OCI-LY3 (cell line): Measurements from ENCODE around the gene ZNRF2.

ENCODE experiments used
- EZH2phosphoT487 ChIP-seq: fragments of 200-600 bp; shearing (Covaris generic); IDR thresholded peaks from 2 replicates; pipeline ENCODE4 v1.6.1; 2018; ENCODE audit warnings: antibody characterized with exemption, mixed run types, low read depth
- TF ChIP-seq, protein P1 (sequence below): fragments of 200-600, 300-600 bp; sonication (generic); IDR thresholded peaks from 2 replicates; pipeline ENCODE4 v1.5.1; 2014; ENCODE audit warnings: antibody characterized with exemption, low read length, low read depth

DNA sequence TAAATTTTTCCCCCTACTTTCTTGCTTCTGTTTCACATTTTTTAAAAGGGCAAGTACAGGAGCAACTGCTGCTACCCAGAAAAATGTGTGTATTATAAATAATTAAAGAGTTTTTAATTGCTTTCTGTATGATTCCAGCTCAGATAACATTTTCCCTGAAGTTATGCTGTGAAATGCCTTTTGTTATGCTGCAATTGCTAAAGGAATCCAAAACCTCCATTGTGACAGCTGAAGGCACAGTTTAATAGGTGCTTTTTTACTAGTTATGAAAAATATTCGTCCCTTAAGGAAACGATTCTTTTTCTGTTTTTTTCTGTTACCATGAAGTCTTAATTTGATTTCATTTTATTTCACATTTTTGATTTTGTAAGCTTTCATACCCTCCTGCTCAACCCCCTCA lies 83.2 kb downstream of the ZNRF2 start:
- TF ChIP-seq, protein P1, sequence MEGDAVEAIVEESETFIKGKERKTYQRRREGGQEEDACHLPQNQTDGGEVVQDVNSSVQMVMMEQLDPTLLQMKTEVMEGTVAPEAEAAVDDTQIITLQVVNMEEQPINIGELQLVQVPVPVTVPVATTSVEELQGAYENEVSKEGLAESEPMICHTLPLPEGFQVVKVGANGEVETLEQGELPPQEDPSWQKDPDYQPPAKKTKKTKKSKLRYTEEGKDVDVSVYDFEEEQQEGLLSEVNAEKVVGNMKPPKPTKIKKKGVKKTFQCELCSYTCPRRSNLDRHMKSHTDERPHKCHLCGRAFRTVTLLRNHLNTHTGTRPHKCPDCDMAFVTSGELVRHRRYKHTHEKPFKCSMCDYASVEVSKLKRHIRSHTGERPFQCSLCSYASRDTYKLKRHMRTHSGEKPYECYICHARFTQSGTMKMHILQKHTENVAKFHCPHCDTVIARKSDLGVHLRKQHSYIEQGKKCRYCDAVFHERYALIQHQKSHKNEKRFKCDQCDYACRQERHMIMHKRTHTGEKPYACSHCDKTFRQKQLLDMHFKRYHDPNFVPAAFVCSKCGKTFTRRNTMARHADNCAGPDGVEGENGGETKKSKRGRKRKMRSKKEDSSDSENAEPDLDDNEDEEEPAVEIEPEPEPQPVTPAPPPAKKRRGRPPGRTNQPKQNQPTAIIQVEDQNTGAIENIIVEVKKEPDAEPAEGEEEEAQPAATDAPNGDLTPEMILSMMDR = no peak
- no peak for TF ChIP-seq EZH2phosphoT487
